HepG2 (cell line): ENCODE measurements around the gene IFNAR1. TPM values are rescaled to one million over a fixed set of nuclear protein-coding genes. Genes with fewer than 3 reads are reported as not detected.
A peak's percentile ranks its signal among the peaks of the same experiment; 100 is the strongest.

Experiments used
- ARID2 ChIP-seq: sonication (generic); formaldehyde crosslinking; IDR thresholded peaks from 2 replicates; pipeline ENCODE4 v1.8.1; 2022; ENCODE audit warnings: mild to moderate bottlenecking, missing genetic modification reagents, borderline replicate concordance
- FOXM1 ChIP-seq: sonication (generic); formaldehyde crosslinking; IDR thresholded peaks from 2 replicates; pipeline ENCODE4 v1.5.0; 2020; ENCODE audit warnings: missing genetic modification reagents
- HIC2 ChIP-seq: sonication (generic); formaldehyde crosslinking; IDR thresholded peaks from 2 replicates; pipeline ENCODE4 v1.9.0; 2022; ENCODE audit warnings: low read depth, missing genetic modification reagents
- JDP2 ChIP-seq: sonication (generic); formaldehyde crosslinking; IDR thresholded peaks from 2 replicates; pipeline ENCODE4 v1.8.1; 2022; ENCODE audit warnings: missing genetic modification reagents, borderline replicate concordance
- NRL ChIP-seq: sonication (generic); formaldehyde crosslinking; IDR thresholded peaks from 2 replicates; pipeline ENCODE4 v1.5.0; 2020; ENCODE audit warnings: missing genetic modification reagents, mild to moderate bottlenecking, moderate library complexity, borderline replicate concordance
- PCBP1 ChIP-seq: fragments of 200-400 bp; formaldehyde crosslinking; IDR thresholded peaks from 2 replicates; pipeline ENCODE4 v1.6.1; 2017; ENCODE audit warnings: mild to moderate bottlenecking, low read depth, low read length, borderline replicate concordance
- PLRG1 ChIP-seq: fragments of 450-650 bp; conservative IDR thresholded peaks from 2 replicates; pipeline ENCODE4 v1.6.1; 2016
- SP1 ChIP-seq, 2 experiments: fragments of 450-650 bp in 1 of 2; sonication (generic) in 1 of 2; formaldehyde crosslinking in 1 of 2; IDR thresholded peaks; 2 replicates each; pipeline versions ENCODE4 v1.4.0 to v1.6.1; 2016 to 2020; ENCODE audit warnings: missing genetic modification reagents in 1 of 2
- SP4 ChIP-seq: sonication (generic); formaldehyde crosslinking; IDR thresholded peaks from 2 replicates; pipeline ENCODE4 v1.8.1; 2023; ENCODE audit warnings: mild to moderate bottlenecking, missing genetic modification reagents
- THAP9 ChIP-seq: sonication (generic); formaldehyde crosslinking; IDR thresholded peaks from 2 replicates; pipeline ENCODE4; 2020; ENCODE audit warnings: missing genetic modification reagents, mild to moderate bottlenecking, borderline replicate concordance
- ZNF607 ChIP-seq: sonication (generic); formaldehyde crosslinking; IDR thresholded peaks from 2 replicates; pipeline ENCODE4 v1.5.1; 2020; ENCODE audit warnings: missing genetic modification reagents, mild to moderate bottlenecking, borderline replicate concordance
- ZNF775 ChIP-seq: sonication (generic); formaldehyde crosslinking; IDR thresholded peaks from 2 replicates; pipeline ENCODE4 v1.4.0; 2020; ENCODE audit warnings: missing genetic modification reagents, mild to moderate bottlenecking, moderate library complexity, borderline replicate concordance
- ZNF891 ChIP-seq: sonication (generic); formaldehyde crosslinking; IDR thresholded peaks from 2 replicates; pipeline ENCODE4 v1.5.0; 2020; ENCODE audit warnings: mild to moderate bottlenecking, missing genetic modification reagents
- polyA plus RNA-seq, 8 experiments: library from polyadenylated mRNA; depleted of rRNA in 3 of 8; stranded (reverse) in 7 of 8; unstranded in 1 of 8; fragments of >200 nt; fragmentation: Illumina TruSeq in 4 of 8; extraction: Trizol in 4 of 8; gene quantifications; 2 replicates each; pipeline versions ENCODE4 v1.2.1 to v1.2.3, GENCODE V29; 2011 to 2016; ENCODE audit warnings: low read depth in 4 of 8, missing spikeins in 1 of 8, mixed read lengths in 1 of 8; ENCODE audit not compliant: insufficient read depth in 1 of 8
- total RNA-seq, 5 experiments: library from RNA; depleted of rRNA; stranded (reverse); fragments of >200 nt; fragmentation: Illumina TruSeq; extraction: Trizol; gene quantifications; 2 replicates each; pipeline ENCODE4 v1.2.3, GENCODE V29; 2016; ENCODE audit warnings: low read depth in 1 of 5
- TF ChIP-seq, protein P1 (sequence below): IDR thresholded peaks from 2 replicates; pipeline ENCODE4 v1.6.1; 2018; ENCODE audit warnings: missing genetic modification reagents, mild to moderate bottlenecking, missing compliant biosample characterization
- TF ChIP-seq, protein P2 (sequence below): IDR thresholded peaks from 2 replicates; pipeline ENCODE4 v1.6.1; 2016; ENCODE audit warnings: missing compliant biosample characterization, missing genetic modification reagents, borderline replicate concordance
- TF ChIP-seq, protein P3 (sequence below): sonication (generic); formaldehyde crosslinking; IDR thresholded peaks from 2 replicates; pipeline ENCODE4 v1.4.0; 2020; ENCODE audit warnings: missing genetic modification reagents
- TF ChIP-seq, protein P4 (sequence below): sonication (generic); formaldehyde crosslinking; IDR thresholded peaks from 2 replicates; pipeline ENCODE4 v1.5.1; 2020; ENCODE audit warnings: mild to moderate bottlenecking, moderate library complexity, missing genetic modification reagents

Gene IFNAR1
- total and polyA plus RNA-seq, 2 of the 13 experiments (the other 11 are each of a cell fraction or from before 2014, with no cell fraction given) = 6.7 to 9.3 TPM

- no peak for TF ChIP-seq SP1 (IDR thresholded peaks at IDR 0.05)
- no peak for TF ChIP-seq SP1 (CRISPR knock-in tag; IDR thresholded peaks at IDR 0.05)
- TF ChIP-seq, protein P1, sequence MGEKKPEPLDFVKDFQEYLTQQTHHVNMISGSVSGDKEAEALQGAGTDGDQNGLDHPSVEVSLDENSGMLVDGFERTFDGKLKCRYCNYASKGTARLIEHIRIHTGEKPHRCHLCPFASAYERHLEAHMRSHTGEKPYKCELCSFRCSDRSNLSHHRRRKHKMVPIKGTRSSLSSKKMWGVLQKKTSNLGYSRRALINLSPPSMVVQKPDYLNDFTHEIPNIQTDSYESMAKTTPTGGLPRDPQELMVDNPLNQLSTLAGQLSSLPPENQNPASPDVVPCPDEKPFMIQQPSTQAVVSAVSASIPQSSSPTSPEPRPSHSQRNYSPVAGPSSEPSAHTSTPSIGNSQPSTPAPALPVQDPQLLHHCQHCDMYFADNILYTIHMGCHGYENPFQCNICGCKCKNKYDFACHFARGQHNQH (CRISPR knock-in tag) = no peak
- no peak for TF ChIP-seq ZNF891 (CRISPR knock-in tag)
- TF ChIP-seq PLRG1 = no peak
- no peak for TF ChIP-seq FOXM1 (CRISPR knock-in tag)
- TF ChIP-seq JDP2 (CRISPR knock-in tag) = no peak
- TF ChIP-seq ZNF775 (CRISPR knock-in tag) = no peak
- TF ChIP-seq SP4 (CRISPR knock-in tag) = no peak
- TF ChIP-seq ARID2 (CRISPR knock-in tag) = 0 out of 2 replicates have a peak, but pooled peaks have one; percentile 15
- no peak for TF ChIP-seq PCBP1
- TF ChIP-seq NRL (CRISPR knock-in tag) = no peak
- TF ChIP-seq, protein P2, sequence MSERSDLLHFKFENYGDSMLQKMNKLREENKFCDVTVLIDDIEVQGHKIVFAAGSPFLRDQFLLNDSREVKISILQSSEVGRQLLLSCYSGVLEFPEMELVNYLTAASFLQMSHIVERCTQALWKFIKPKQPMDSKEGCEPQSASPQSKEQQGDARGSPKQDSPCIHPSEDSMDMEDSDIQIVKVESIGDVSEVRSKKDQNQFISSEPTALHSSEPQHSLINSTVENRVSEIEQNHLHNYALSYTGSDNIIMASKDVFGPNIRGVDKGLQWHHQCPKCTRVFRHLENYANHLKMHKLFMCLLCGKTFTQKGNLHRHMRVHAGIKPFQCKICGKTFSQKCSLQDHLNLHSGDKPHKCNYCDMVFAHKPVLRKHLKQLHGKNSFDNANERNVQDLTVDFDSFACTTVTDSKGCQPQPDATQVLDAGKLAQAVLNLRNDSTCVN (CRISPR knock-in tag) = no peak; the same call in 1 of the 2 replicates
- no peak for TF ChIP-seq THAP9 (CRISPR knock-in tag)
- peak; percentile 37; the same call in 1 of the 2 replicates for TF ChIP-seq ZNF607 (CRISPR knock-in tag)
- no peak for TF ChIP-seq HIC2 (CRISPR knock-in tag)
- TF ChIP-seq, protein P3, sequence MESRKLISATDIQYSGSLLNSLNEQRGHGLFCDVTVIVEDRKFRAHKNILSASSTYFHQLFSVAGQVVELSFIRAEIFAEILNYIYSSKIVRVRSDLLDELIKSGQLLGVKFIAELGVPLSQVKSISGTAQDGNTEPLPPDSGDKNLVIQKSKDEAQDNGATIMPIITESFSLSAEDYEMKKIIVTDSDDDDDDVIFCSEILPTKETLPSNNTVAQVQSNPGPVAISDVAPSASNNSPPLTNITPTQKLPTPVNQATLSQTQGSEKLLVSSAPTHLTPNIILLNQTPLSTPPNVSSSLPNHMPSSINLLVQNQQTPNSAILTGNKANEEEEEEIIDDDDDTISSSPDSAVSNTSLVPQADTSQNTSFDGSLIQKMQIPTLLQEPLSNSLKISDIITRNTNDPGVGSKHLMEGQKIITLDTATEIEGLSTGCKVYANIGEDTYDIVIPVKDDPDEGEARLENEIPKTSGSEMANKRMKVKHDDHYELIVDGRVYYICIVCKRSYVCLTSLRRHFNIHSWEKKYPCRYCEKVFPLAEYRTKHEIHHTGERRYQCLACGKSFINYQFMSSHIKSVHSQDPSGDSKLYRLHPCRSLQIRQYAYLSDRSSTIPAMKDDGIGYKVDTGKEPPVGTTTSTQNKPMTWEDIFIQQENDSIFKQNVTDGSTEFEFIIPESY (CRISPR knock-in tag) = no peak
- TF ChIP-seq, protein P4, sequence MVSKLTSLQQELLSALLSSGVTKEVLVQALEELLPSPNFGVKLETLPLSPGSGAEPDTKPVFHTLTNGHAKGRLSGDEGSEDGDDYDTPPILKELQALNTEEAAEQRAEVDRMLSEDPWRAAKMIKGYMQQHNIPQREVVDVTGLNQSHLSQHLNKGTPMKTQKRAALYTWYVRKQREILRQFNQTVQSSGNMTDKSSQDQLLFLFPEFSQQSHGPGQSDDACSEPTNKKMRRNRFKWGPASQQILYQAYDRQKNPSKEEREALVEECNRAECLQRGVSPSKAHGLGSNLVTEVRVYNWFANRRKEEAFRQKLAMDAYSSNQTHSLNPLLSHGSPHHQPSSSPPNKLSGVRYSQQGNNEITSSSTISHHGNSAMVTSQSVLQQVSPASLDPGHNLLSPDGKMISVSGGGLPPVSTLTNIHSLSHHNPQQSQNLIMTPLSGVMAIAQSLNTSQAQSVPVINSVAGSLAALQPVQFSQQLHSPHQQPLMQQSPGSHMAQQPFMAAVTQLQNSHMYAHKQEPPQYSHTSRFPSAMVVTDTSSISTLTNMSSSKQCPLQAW = no peak
Measured at GRCh38 chr21:33325222-33326067, 675 bp downstream of the IFNAR1 start (continued).
